Lung (tissue), 12 donors: Measurements from ENCODE around the gene SPNS2. TPM values are rescaled to one million over a fixed set of nuclear protein-coding genes. Genes with fewer than 3 reads are reported as not detected.

Experiments
- ATAC-seq: fragments of 200-7000 bp; cut with Tn5 transposase; one replicate; pipeline ENCODE4 v1.9.1; 2020; ENCODE audit warnings: moderate number of reproducible peaks; ENCODE audit not compliant: insufficient read depth, low FRiP score
- DNase-seq, 3 donors: peaks; one replicate each; pipeline ENCODE4 v3.0.0-alpha.2; 2013 to 2017
- H3K27ac ChIP-seq, 2 donors: one replicate each; pipeline ENCODE4 v1.5.1; 2013; ENCODE audit warnings: mild to moderate bottlenecking in 2 of 2, moderate library complexity in 2 of 2, control low read depth in 1 of 2, inconsistent platforms in 1 of 2, low read depth in 1 of 2, low read length in 1 of 2
- H3K27me3 ChIP-seq, 3 donors: one replicate each; pipeline ENCODE4 v1.5.1; 2013; ENCODE audit warnings: low read length in 2 of 3; ENCODE audit not compliant: control insufficient read depth in 3 of 3, insufficient read depth in 3 of 3
- H3K36me3 ChIP-seq, 4 donors: one replicate each; pipeline ENCODE4 v1.5.1; 2013; ENCODE audit warnings: low read length in 4 of 4, mild to moderate bottlenecking in 1 of 4, moderate library complexity in 1 of 4; ENCODE audit not compliant: control insufficient read depth in 4 of 4, insufficient read depth in 4 of 4
- H3K4me1 ChIP-seq, 5 donors: one replicate each; pipeline ENCODE4 v1.5.1; 2013; ENCODE audit warnings: low read length in 5 of 5, mild to moderate bottlenecking in 2 of 5, moderate library complexity in 1 of 5; ENCODE audit not compliant: control insufficient read depth in 5 of 5, insufficient read depth in 5 of 5
- H3K4me3 ChIP-seq: one replicate; pipeline ENCODE4 v1.5.1; 2013; ENCODE audit warnings: mild to moderate bottlenecking, control low read depth, moderate library complexity
- H3K9ac ChIP-seq, 2 donors: one replicate each; pipeline ENCODE4 v1.5.1; 2013; ENCODE audit warnings: low read length in 2 of 2, control low read depth in 1 of 2; ENCODE audit not compliant: insufficient read depth in 1 of 2
- H3K9me3 ChIP-seq, 4 donors: one replicate each; pipeline ENCODE4 v1.5.1; 2013; ENCODE audit warnings: low read length in 3 of 4, mild to moderate bottlenecking in 1 of 4, moderate library complexity in 1 of 4; ENCODE audit not compliant: control insufficient read depth in 4 of 4, insufficient read depth in 3 of 4
- CTCF ChIP-seq: IDR thresholded peaks from 2 replicates; pipeline ENCODE4 v1.5.1; 2012; ENCODE audit warnings: mild to moderate bottlenecking; ENCODE audit errors: control extremely low read depth, extremely low read depth
- WGBS, 2 donors: extraction: QIAGEN DNeasy Blood & Tissue Kit; methylation state at CpG; one replicate each; pipeline ENCODE4 v1.1.7; 2013; 5-methylcytosine and 5-hydroxymethylcytosine counted together
- polyA plus RNA-seq, 2 donors: library from polyadenylated mRNA; stranded (reverse); fragments of 200-250 nt; gene quantifications; one replicate each; pipeline ENCODE4 v1.2.1, GENCODE V29; 2013
- total RNA-seq, 2 donors: library from RNA; depleted of rRNA in 1 of 2; stranded (reverse); fragments of >200 nt in 1 of 2; gene quantifications; one replicate each; pipeline ENCODE4 v1.2.1, GENCODE V29; 2014 to 2021
- donor health status: control.
- donor health status: control.
- donor health status: Bipolar disorder and iron deficiency.
- donor health status: healthy.
- donor health status: DM: yes; HTN: yes; CAD: no.

The SPNS2 gene
- total and polyA plus RNA-seq, 4 donors: 26.8 to 60.1 (median 42.5) TPM

DNA sequence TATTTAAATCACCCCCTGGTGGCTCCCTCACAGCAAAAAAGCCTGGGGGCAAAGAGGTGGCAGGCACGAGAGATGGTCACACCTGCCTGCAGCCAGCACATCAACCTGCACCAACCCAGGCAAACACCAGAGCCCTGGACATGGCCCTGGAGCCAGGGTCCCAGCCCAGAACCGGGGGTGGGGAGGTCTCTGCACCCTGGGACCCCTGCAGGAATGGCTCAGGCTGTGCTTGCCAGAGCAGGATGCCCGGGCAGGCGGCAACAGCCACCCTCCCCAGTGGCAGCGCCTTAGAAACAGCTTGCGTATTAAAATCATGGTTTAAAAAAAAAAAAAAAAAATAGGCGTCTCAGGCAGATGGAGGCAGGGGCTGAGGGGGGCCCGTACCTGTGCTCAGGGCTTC, 40.3 kb downstream of the SPNS2 start:
- ATAC-seq (no peak), DNase-seq (no peak)
- Histone ChIP-seq H3K4me1 (peaks cover 0 to 19% (median 10%) of the 10 kb centered on the region in 5 donors), H3K27me3 (no peaks in the 10 kb centered on the region), H3K9me3 (no peaks in the 10 kb centered on the region), H3K9ac (no peak overlapping the region), H3K4me3 (no peak overlapping the region), H3K36me3 (peaks cover 0 to 67% (median 14%) of the 10 kb centered on the region in 4 donors), H3K27ac (no peak overlapping the region)
- 71 to 80% methylated on average over 8 of the region's 8 CpGs for WGBS, 2 donors
- no peak for TF ChIP-seq CTCF

GRCh38 chr17:4539576-4540223, 41.0 kb downstream of the SPNS2 start:
- H3K4me3 ChIP-seq: no peak overlapping the region
- peaks cover 0 to 16% (median 3%) of the 10 kb centered on the region in 5 donors for H3K4me1 ChIP-seq
- DNase-seq (no peak), ATAC-seq (no peak)
- peaks cover 3 to 73% (median 15%) of the 10 kb centered on the region in 4 donors for H3K36me3 ChIP-seq
- H3K9ac ChIP-seq: no peak overlapping the region
- H3K27me3 ChIP-seq: no peaks in the 10 kb centered on the region
- WGBS, 2 donors: 82 to 89% methylated on average over 26 of the region's 26 CpGs
- H3K9me3 ChIP-seq: no peaks in the 10 kb centered on the region
- TF ChIP-seq CTCF: no peak
- H3K27ac ChIP-seq: peak overlapping the region in 1 of 2 donors; percentile 40

DNA sequence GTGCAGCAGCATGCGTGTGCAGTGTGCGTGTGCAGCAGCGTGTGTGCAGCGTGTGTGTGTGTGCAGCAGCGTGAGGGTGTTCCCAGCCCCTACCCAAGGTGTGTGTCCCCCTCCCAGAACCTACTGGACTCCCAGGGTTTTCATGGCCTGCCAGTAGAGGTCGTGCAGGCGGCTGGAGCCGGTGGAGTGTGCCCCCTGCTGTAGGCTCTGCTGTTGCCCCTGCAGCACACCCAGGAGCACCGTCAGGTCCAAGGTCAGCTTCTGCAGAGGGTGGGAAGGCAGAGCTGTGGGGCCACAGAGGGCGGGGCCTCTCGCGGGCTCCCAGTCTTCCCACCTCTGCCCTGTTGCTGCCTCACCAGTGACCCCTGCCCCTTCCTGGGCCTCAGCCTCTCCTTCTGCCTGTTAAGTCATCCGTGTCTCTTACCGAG, 41.6 kb downstream of the SPNS2 start:
- WGBS, 2 donors: 62 to 64% methylated on average over 12 to 14 of the region's 14 CpGs
- Histone ChIP-seq H3K27ac (peak overlapping the region; percentile 30 to 40), H3K36me3 (peaks cover 8 to 79% (median 16%) of the 10 kb centered on the region in 4 donors), H3K9ac (no peak overlapping the region), H3K27me3 (no peaks in the 10 kb centered on the region), H3K4me3 (no peak overlapping the region), H3K9me3 (no peaks in the 10 kb centered on the region), H3K4me1 (peaks cover 0 to 16% (median 0%) of the 10 kb centered on the region in 5 donors)
- ATAC-seq: no peak
- no peak for DNase-seq
- peak; percentile 10 for TF ChIP-seq CTCF
